Activated T-cell treated with anti-CD3 and anti-CD28 coated beads, Interleukin-2, amount 50 U/mL, for 4 hours (primary cell): ENCODE results near the gene HPS1. TPM values are rescaled to one million over a fixed set of nuclear protein-coding genes. Genes with fewer than 3 reads are reported as not detected.

Experiments used
- ATAC-seq, 2 donors: fragments of 200-7000 bp; cut with Tn5 transposase; one replicate each; pipeline ENCODE4 v1.10.0; 2021
- DNase-seq: peaks from one replicate; pipeline ENCODE4 v3.0.0-alpha.2; 2020
- H3K27me3 Mint-ChIP-seq: one replicate; pipeline ENCODE4 v1.8.0; 2021; ENCODE audit warnings: low read depth, mixed read lengths
- H3K36me3 Mint-ChIP-seq: one replicate; pipeline ENCODE4 v1.8.0; 2022; ENCODE audit warnings: mixed read lengths; ENCODE audit not compliant: insufficient read depth
- H3K4me1 Mint-ChIP-seq: one replicate; pipeline ENCODE4 v1.8.0; 2021; ENCODE audit warnings: low read depth, mixed read lengths
- H3K4me3 Mint-ChIP-seq: one replicate; pipeline ENCODE4 v1.8.0; 2021; ENCODE audit warnings: mild to moderate bottlenecking, moderate library complexity, mixed read lengths
- H3K9me3 Mint-ChIP-seq: one replicate; pipeline ENCODE4 v1.8.0; 2021; ENCODE audit warnings: mixed read lengths
- total RNA-seq, 3 donors: library from RNA; stranded (reverse); gene quantifications; one replicate each; pipeline ENCODE4 v1.2.1, GENCODE V29; 2021

The HPS1 gene
- total RNA-seq, 3 donors from 2014 or later: 59.2 to 64.2 (median 59.7) TPM

- no peak for DNase-seq
- no peaks in the 10 kb centered on the region for H3K36me3 Mint-ChIP-seq
- peaks cover 31% of the 10 kb centered on the region for H3K27me3 Mint-ChIP-seq
- no peaks in the 10 kb centered on the region for H3K9me3 Mint-ChIP-seq
- H3K4me3 Mint-ChIP-seq: no peak overlapping the region
- no peaks in the 10 kb centered on the region for H3K4me1 Mint-ChIP-seq
- ATAC-seq: no peak
Measured at GRCh38 chr10:98456043-98456570, 9.4 kb upstream of the HPS1 start.

GRCh38 chr10:98453729-98454128 is 7.0 kb upstream of the HPS1 start:
- Mint-ChIP-seq H3K9me3 (no peaks in the 10 kb centered on the region), H3K27me3 (peaks cover 36% of the 10 kb centered on the region), H3K4me1 (no peaks in the 10 kb centered on the region), H3K4me3 (no peak overlapping the region), H3K36me3 (no peaks in the 10 kb centered on the region)
- DNase-seq: no peak
- ATAC-seq: no peak

GRCh38 chr10:98450618-98451017 is 3.9 kb upstream of the HPS1 start:
- H3K4me3 Mint-ChIP-seq: no peak overlapping the region

GRCh38 chr10:98449287-98449686 is 2.6 kb upstream of the HPS1 start:
- no peaks in the 10 kb centered on the region for H3K9me3 Mint-ChIP-seq
- H3K36me3 Mint-ChIP-seq: peaks cover 8% of the 10 kb centered on the region
- peaks cover 23% of the 10 kb centered on the region for H3K4me1 Mint-ChIP-seq
- peaks cover 19% of the 10 kb centered on the region for H3K27me3 Mint-ChIP-seq
- DNase-seq (no peak), ATAC-seq (no peak)
- no peak overlapping the region for H3K4me3 Mint-ChIP-seq

More at GRCh38 chr10:98450618-98451017, 3.9 kb upstream of the HPS1 start:
- Mint-ChIP-seq H3K9me3 (no peaks in the 10 kb centered on the region), H3K4me1 (peaks cover 10% of the 10 kb centered on the region), H3K27me3 (peaks cover 23% of the 10 kb centered on the region), H3K36me3 (no peaks in the 10 kb centered on the region)
- DNase-seq (no peak), ATAC-seq (no peak)

- H3K4me1 Mint-ChIP-seq: peaks cover 43% of the 10 kb centered on the region
- H3K27me3 Mint-ChIP-seq: peaks cover 6% of the 10 kb centered on the region
- no peaks in the 10 kb centered on the region for H3K9me3 Mint-ChIP-seq
- peaks cover 25% of the 10 kb centered on the region for H3K36me3 Mint-ChIP-seq
- ATAC-seq: peak; percentile 49 to 52
- peak overlapping the region; percentile 94 for H3K4me3 Mint-ChIP-seq
- peak; percentile 30 for DNase-seq
Measured at GRCh38 chr10:98446151-98446660, 529 bp downstream of the HPS1 start.

GRCh38 chr10:98445200-98445812 is 1.4 kb downstream of the HPS1 start:
- peaks cover 29% of the 10 kb centered on the region for H3K36me3 Mint-ChIP-seq

GRCh38 chr10:98444314-98445006 is 2.3 kb downstream of the HPS1 start:
- Mint-ChIP-seq H3K4me3 (peak overlapping the region; percentile 94), H3K9me3 (no peaks in the 10 kb centered on the region), H3K36me3 (peaks cover 36% of the 10 kb centered on the region), H3K27me3 (no peaks in the 10 kb centered on the region), H3K4me1 (peaks cover 50% of the 10 kb centered on the region)
- ATAC-seq (no peak), DNase-seq (no peak)

More at GRCh38 chr10:98445200-98445812, 1.4 kb downstream of the HPS1 start:
- Mint-ChIP-seq H3K4me3 (peak overlapping the region; percentile 94), H3K4me1 (peaks cover 48% of the 10 kb centered on the region), H3K27me3 (peaks cover 1% of the 10 kb centered on the region), H3K9me3 (no peaks in the 10 kb centered on the region)
- no peak for ATAC-seq
- no peak for DNase-seq

GRCh38 chr10:98438715-98439114 is 8.0 kb downstream of the HPS1 start:
- Mint-ChIP-seq H3K9me3 (no peaks in the 10 kb centered on the region), H3K36me3 (peaks cover 72% of the 10 kb centered on the region), H3K4me1 (peaks cover 26% of the 10 kb centered on the region), H3K4me3 (no peak overlapping the region), H3K27me3 (no peaks in the 10 kb centered on the region)
- ATAC-seq: no peak
- DNase-seq: no peak

GRCh38 chr10:98436704-98437103 is 10.0 kb downstream of the HPS1 start:
- Mint-ChIP-seq H3K4me3 (no peak overlapping the region), H3K4me1 (peaks cover 14% of the 10 kb centered on the region), H3K36me3 (peaks cover 75% of the 10 kb centered on the region), H3K27me3 (no peaks in the 10 kb centered on the region), H3K9me3 (peaks cover 5% of the 10 kb centered on the region)
- ATAC-seq (no peak), DNase-seq (no peak)

- no peak overlapping the region for H3K4me3 Mint-ChIP-seq
- peaks cover 4% of the 10 kb centered on the region for H3K4me1 Mint-ChIP-seq
- H3K27me3 Mint-ChIP-seq: no peaks in the 10 kb centered on the region
- H3K9me3 Mint-ChIP-seq: peaks cover 5% of the 10 kb centered on the region
- DNase-seq: no peak
- no peak for ATAC-seq
- peaks cover 78% of the 10 kb centered on the region for H3K36me3 Mint-ChIP-seq
Measured at GRCh38 chr10:98435178-98435577, 11.6 kb downstream of the HPS1 start.

- Mint-ChIP-seq H3K4me1 (peaks cover 3% of the 10 kb centered on the region), H3K9me3 (peaks cover 5% of the 10 kb centered on the region), H3K4me3 (no peak overlapping the region), H3K27me3 (no peaks in the 10 kb centered on the region), H3K36me3 (peaks cover 68% of the 10 kb centered on the region)
- ATAC-seq (no peak), DNase-seq (no peak)
Measured at GRCh38 chr10:98433881-98434732, 12.6 kb downstream of the HPS1 start.

- Mint-ChIP-seq H3K9me3 (peaks cover 5% of the 10 kb centered on the region), H3K36me3 (peaks cover 64% of the 10 kb centered on the region)
Measured at GRCh38 chr10:98433371-98433770, 13.4 kb downstream of the HPS1 start.

GRCh38 chr10:98432330-98432729 is 14.4 kb downstream of the HPS1 start:
- DNase-seq (no peak), ATAC-seq (no peak)
- no peaks in the 10 kb centered on the region for H3K4me1 Mint-ChIP-seq
- H3K36me3 Mint-ChIP-seq: peaks cover 61% of the 10 kb centered on the region
- peaks cover 5% of the 10 kb centered on the region for H3K9me3 Mint-ChIP-seq
- no peaks in the 10 kb centered on the region for H3K27me3 Mint-ChIP-seq
- no peak overlapping the region for H3K4me3 Mint-ChIP-seq

More at GRCh38 chr10:98433371-98433770, 13.4 kb downstream of the HPS1 start:
- no peak for DNase-seq
- Mint-ChIP-seq H3K27me3 (no peaks in the 10 kb centered on the region), H3K4me3 (no peak overlapping the region), H3K4me1 (peaks cover 3% of the 10 kb centered on the region)
- no peak for ATAC-seq

GRCh38 chr10:98431016-98431415 is 15.7 kb downstream of the HPS1 start:
- no peaks in the 10 kb centered on the region for H3K4me1 Mint-ChIP-seq
- peaks cover 55% of the 10 kb centered on the region for H3K36me3 Mint-ChIP-seq
- H3K4me3 Mint-ChIP-seq: no peak overlapping the region
- peaks cover 5% of the 10 kb centered on the region for H3K9me3 Mint-ChIP-seq
- DNase-seq (no peak), ATAC-seq (no peak)
- no peaks in the 10 kb centered on the region for H3K27me3 Mint-ChIP-seq
